GOT3 (cell line): Measurements from ENCODE around the gene LRRC8A.
"Not testable (repeated sequence)": the region's sequence is repeated elsewhere in the genome, so short reads cannot be mapped to it uniquely, and the experiment has no call there.

ENCODE experiments used
- DNase-seq: peaks from one replicate; lab custom pipeline; 2025; ENCODE audit warnings: mixed read lengths; lab: John Stamatoyannopoulos, UW

Gene LRRC8A

GRCh38 chr9:128881884-128882676 lies at the start of gene LRRC8A, which contains the start of gene KYAT1:
Gene LRRC8A, plus strand, starts transcription at chr9:128882133. Its CDS starts 25,032 bp downstream, at chr9:128907165.
Gene KYAT1, minus strand, starts transcription at chr9:128881950. Its CDS starts 36,545 bp downstream, at chr9:128845405.
- DNase-seq: peak; percentile 63

DNA sequence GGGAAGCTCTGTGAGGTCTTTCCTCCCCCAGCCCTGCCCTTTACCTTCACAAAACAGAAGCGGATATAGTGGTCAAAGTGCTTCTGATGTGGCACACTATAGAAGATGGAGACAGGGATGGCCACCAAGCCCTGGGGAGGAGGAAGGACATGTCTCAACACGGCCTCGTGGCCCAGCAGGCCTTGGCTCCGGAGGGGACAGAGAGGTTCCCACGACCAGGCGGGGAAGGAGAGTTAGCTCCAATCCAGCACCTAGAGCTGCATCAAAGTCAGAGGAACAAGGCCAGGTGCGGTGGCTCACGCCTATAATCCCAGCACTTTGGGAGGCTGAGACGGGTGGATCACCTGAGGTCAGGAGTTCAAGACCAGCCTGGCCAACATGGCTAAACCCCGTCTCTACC lies 48.2 kb upstream of the LRRC8A start:
- no peak for DNase-seq

DNA sequence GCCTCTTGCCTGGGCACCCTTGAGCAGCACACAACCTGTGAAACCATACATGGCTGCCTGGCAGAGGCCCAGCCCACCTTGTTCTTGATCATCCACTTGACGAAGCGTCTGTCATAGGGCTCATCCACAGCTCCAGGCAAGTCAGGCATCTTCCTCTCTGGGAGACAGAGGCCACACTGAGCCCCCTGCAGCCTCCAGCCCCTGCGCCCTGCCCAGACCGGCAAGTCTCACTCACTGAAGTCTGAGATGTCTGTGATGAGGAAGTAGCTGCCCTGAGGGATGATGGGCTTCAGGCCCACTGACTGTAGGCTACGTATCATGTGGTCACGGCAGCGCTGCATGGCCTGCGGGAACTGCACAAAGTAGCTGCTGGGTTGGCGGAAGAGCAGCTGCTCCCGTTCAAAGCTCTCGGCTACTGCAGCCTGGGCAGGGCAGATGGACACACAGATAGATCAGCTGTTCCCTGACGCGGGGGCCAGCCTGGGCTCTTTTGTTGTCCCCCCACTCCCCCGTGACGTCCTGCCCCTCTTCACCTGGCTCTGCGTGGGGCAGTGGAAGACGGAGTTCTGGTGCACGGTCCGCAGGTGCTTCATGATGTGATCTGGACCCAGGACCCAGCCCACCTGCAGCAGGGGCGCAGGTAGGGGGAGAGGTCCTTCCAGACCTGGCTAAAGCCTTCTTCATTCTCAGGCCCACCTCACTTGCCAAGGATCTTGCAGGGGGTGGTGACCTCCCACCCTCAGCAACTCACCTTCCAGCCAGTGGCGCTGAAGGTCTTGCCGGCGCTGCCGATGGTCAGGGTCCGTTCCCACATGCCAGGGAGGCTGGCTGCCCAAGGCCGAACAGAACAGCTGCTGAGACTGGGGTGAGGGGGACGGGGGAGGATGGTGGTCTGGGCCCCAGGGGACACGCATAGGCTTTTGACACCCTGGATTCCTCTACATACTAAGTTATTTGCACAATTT lies 46.4 kb upstream of the LRRC8A start:
- no peak for DNase-seq

DNA sequence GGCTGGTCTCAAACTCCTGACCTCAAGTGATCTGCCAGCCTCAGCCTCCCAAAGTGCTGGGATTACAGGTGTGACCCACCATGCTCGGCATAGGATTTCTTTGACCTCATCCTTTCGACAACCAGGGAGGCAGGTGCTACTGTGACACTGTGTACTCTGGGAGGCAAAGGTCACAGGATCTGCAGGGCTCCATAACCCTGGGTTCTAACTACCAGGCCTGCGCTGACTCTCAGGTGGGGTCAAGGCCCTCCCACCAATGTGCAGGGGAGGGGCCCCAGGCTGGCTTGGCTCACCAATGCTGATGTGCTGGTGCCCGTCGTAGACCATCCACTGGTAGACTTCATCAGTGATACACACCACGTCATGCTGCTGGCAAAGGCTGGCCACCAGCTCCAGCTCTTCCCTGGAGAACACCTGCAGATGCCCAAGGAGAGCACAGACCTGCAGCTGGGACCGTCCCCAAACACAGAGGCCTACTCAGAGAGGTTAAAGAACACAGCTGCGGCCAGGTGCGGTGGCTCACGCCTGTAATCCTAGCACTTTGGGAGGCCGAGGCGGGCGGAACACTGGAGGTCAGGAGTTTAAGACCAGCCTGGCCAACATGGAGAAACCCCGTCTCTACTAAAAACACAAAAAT lies 45.3 kb upstream of the LRRC8A start:
- no peak for DNase-seq

DNA sequence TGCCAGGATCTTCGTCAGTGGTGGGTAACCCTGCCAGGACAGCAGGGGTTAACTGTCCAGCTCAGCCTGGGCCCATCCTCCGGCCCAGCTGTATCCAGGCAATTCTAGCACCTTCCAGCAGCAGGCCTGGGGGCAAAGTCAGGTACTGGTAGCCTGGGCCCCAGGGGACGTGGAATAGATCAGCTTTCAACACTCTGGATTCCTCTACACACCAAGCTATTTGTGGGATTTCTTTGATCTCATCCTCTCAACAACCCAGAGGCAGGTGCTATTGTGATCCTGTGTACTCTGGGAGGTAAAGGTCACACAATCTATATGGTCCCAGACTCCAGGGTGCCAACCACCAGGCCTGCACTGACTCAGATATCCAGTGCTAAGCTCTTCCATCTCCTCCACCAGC lies 43.6 kb upstream of the LRRC8A start:
- DNase-seq: no peak

DNA sequence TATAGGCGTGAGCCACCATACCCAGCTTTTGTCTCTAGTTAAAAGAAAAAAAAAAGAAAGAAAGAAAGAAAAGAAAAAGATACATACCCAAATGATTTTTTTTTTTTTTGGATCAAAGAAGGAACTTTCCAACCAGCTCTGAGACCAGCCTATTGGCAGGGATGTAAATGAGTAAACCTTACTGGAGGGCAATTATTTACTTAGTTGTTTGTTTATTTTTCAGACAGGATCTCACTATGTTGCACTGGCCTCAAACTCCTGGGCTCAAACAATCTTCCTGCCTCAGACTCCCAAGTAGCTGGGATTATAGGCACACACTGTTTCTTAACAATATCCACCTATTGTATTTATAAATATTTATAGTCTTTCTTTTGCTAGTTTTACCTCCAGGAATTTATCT lies 41.4 kb upstream of the LRRC8A start:
- no peak for DNase-seq

GRCh38 chr9:128841694-128842492 lies 40.0 kb upstream of the LRRC8A start:
- DNase-seq: no peak

- DNase-seq: not testable (repeated sequence)
These were observed 38.8 kb upstream of the LRRC8A start for GRCh38 chr9:128843171-128843570.

GRCh38 chr9:128845186-128845931 lies 36.6 kb upstream of the LRRC8A start:
- no peak for DNase-seq

DNA sequence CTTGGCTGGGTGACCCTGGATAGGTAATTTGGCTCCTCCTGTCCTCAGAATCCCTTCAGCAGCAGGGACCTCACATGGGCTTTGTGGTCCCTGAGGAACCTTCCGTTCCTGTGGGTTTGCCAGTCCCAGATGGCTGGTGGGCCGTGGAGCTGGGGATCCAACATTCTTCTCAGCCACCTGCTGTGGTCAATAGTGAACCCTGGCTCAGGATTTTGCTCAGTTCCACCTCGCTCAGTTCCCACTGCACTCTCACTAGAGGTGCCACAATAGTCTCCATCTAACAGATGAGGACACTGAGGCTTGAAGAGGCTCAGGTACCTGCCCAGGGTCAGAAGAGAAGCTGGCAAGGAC lies 35.3 kb upstream of the LRRC8A start:
- DNase-seq: no peak

GRCh38 chr9:128847803-128848202 lies 34.1 kb upstream of the LRRC8A start:
- DNase-seq: no peak

- DNase-seq: not testable (repeated sequence)
These were observed 30.9 kb upstream of the LRRC8A start for GRCh38 chr9:128851024-128851423.

GRCh38 chr9:128851779-128852600 lies 29.9 kb upstream of the LRRC8A start:
- not testable (repeated sequence) for DNase-seq

- not testable (repeated sequence) for DNase-seq
These were observed 29.3 kb upstream of the LRRC8A start for GRCh38 chr9:128852646-128853045.

DNA sequence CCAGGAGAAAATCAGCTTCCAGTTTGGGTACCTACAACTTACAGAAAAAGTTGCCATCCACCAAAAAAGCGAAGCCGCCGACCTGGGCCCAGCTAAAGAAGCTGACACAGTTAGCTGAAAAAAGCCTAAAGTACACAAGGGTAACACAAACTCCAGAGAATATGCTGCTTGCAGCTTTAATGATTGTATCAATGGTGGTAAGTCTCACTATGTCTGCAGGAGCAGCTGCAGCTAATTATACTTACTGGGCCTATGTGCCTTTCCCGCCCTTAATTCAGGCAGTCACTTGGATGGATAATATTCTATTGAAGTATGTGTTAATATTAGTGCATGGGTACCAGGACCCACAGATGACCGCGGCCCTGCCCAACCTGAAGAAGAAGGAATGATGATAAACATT lies 27.5 kb upstream of the LRRC8A start:
- not testable (repeated sequence) for DNase-seq

GRCh38 chr9:128858476-128858875 lies 23.5 kb upstream of the LRRC8A start:
- DNase-seq: not testable (repeated sequence)

- DNase-seq: no peak
These were observed 21.0 kb upstream of the LRRC8A start for GRCh38 chr9:128860937-128861336.

- DNase-seq: no peak
These were observed 20.4 kb upstream of the LRRC8A start for GRCh38 chr9:128861501-128861900.

DNA sequence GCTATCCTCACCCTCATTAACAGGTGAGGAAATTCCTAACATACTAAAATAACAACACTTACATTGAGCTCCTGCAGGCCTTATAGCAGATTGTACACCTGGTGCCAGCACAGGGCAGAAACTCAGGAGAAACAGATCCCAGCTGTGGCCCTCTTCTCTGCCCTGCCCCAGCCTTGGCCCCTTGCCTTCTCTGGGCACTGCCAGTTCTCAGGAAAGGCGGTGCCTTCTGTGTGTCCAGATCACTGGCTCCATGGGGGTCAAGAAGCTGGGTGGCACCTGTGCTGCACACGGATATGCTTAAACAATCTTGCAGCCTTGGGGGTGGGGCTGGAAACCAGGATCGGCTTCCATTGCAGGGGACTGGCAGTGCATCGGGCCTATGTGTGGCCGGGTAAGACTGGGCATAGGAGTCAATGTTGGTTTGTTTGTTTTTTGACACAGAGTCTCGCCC lies 19.5 kb upstream of the LRRC8A start:
- DNase-seq: no peak

DNA sequence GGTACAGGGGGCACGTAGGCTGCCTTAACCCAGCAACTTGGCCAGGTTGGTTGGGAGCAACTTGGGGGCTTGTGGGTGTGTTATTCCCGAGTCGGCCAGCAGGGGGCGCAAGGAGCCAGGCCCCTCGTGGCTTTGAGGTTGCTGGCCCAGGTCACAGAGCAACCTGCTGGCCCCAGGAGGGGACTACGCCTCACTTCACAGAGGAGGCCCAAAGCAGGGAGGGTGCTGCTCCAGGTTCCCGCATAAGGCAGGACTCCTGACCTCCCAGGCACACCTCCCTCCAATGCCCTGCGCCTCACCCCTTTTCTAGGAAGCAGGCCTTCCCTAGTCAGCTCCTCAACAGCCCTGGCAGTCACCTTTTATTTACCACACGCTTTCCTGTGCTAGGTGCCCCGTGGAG lies 18.3 kb upstream of the LRRC8A start:
- no peak for DNase-seq
